Endometrium (tissue), 2 donors: ENCODE results near the gene CST9L.

Source experiments
- FAIRE-seq: peaks from 2 replicates; lab custom pipeline; 2012; peaks lifted over from hg19 to GRCh38; lab: Jason Lieb, UNC
- donor health status: control.
- donor health status: control.

CST9L gene

GRCh38 chr20:23568320-23568970 is at the start of gene CST9L:
CST9L (minus strand) TSS chr20:23568484; CDS start chr20:23568450, 34 bp downstream.
- FAIRE-seq: no peak

- FAIRE-seq: no peak
These were observed 45.9 kb upstream of the CST9L start for GRCh38 chr20:23614163-23614562.

GRCh38 chr20:23613676-23614075 is 45.4 kb upstream of the CST9L start:
- no peak for FAIRE-seq

GRCh38 chr20:23612396-23612795 is 44.1 kb upstream of the CST9L start:
- no peak for FAIRE-seq

- no peak for FAIRE-seq
These were observed 41.3 kb upstream of the CST9L start for GRCh38 chr20:23609486-23610109.

- no peak for FAIRE-seq
These were observed 40.1 kb upstream of the CST9L start for GRCh38 chr20:23608251-23608846.

GRCh38 chr20:23607497-23608245 is 39.4 kb upstream of the CST9L start:
- FAIRE-seq: no peak

GRCh38 chr20:23606652-23607049 is 38.4 kb upstream of the CST9L start:
- FAIRE-seq: no peak

- no peak for FAIRE-seq
These were observed 37.8 kb upstream of the CST9L start, which contains the start of gene CST9 for GRCh38 chr20:23605867-23606651. CST9 (minus strand) TSS chr20:23605917; CDS start chr20:23605864, 53 bp downstream.

GRCh38 chr20:23604306-23604705 is 36.0 kb upstream of the CST9L start:
- no peak for FAIRE-seq

- FAIRE-seq: no peak
These were observed 35.0 kb upstream of the CST9L start for GRCh38 chr20:23603321-23603720.

GRCh38 chr20:23602699-23603098 is 34.4 kb upstream of the CST9L start:
- FAIRE-seq: no peak

- no peak for FAIRE-seq
These were observed 34.0 kb upstream of the CST9L start for GRCh38 chr20:23602241-23602640.

GRCh38 chr20:23601715-23602114 is 33.4 kb upstream of the CST9L start:
- FAIRE-seq: no peak

GRCh38 chr20:23598481-23598880 is 30.2 kb upstream of the CST9L start:
- FAIRE-seq: peak; percentile 74

- FAIRE-seq: no peak
These were observed 28.4 kb upstream of the CST9L start for GRCh38 chr20:23596579-23597250.

GRCh38 chr20:23595941-23596340 is 27.7 kb upstream of the CST9L start:
- FAIRE-seq: no peak

GRCh38 chr20:23588434-23589403 is 20.4 kb upstream of the CST9L start:
- FAIRE-seq: no peak

GRCh38 chr20:23587631-23588030 is 19.3 kb upstream of the CST9L start:
- FAIRE-seq: no peak
